GM12872 (cell line): ENCODE measurements around the gene TFAP2B.

Experiments
- TF ChIP-seq, protein P1 (sequence below): IDR thresholded peaks from 3 replicates; pipeline ENCODE4 v1.5.1; 2011; ENCODE audit warnings: low read depth, mild to moderate bottlenecking, low read length, moderate library complexity; ENCODE audit not compliant: insufficient read depth

Gene TFAP2B

DNA sequence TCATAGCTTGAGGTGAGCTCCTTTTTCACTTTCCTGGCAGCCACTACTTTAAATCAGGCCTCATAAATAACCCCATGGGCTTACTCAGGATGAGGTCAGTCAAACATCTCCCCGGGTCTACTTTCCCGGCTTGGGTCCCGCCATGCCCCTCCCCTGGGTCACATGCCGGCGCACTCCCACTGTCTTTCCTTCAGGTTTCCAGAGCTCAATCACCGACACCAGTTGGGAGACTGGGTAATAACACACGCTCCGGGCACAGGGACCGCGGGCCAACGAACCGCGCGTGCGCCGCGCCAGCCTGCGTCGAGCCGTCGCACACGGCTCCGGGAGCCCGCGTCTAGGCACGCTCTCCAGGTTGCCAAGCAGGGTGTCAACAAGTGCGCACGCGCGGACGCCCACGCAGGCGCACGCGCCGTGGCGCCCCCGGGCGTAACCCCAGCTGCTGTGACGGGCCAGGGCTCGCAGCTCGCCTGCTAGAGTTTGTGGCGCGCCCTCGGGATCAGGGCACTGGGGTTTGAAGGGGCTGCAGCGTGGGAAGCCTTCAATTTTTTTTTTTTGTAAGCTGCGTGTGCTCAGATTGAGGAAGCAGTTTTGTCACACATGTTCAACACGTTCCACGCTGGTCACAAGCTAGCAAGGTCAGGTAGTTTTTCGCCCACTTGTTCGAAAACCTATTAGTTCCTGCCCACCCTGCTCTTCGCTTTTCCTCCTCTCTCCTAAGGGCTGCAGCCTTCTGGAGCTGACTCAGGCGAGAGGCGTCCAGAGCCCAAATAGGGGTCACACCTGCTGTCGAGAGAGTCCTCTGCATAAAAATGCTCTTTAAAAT, 31.8 kb downstream of the TFAP2B start:
- TF ChIP-seq, protein P1, sequence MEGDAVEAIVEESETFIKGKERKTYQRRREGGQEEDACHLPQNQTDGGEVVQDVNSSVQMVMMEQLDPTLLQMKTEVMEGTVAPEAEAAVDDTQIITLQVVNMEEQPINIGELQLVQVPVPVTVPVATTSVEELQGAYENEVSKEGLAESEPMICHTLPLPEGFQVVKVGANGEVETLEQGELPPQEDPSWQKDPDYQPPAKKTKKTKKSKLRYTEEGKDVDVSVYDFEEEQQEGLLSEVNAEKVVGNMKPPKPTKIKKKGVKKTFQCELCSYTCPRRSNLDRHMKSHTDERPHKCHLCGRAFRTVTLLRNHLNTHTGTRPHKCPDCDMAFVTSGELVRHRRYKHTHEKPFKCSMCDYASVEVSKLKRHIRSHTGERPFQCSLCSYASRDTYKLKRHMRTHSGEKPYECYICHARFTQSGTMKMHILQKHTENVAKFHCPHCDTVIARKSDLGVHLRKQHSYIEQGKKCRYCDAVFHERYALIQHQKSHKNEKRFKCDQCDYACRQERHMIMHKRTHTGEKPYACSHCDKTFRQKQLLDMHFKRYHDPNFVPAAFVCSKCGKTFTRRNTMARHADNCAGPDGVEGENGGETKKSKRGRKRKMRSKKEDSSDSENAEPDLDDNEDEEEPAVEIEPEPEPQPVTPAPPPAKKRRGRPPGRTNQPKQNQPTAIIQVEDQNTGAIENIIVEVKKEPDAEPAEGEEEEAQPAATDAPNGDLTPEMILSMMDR, result no peak

DNA sequence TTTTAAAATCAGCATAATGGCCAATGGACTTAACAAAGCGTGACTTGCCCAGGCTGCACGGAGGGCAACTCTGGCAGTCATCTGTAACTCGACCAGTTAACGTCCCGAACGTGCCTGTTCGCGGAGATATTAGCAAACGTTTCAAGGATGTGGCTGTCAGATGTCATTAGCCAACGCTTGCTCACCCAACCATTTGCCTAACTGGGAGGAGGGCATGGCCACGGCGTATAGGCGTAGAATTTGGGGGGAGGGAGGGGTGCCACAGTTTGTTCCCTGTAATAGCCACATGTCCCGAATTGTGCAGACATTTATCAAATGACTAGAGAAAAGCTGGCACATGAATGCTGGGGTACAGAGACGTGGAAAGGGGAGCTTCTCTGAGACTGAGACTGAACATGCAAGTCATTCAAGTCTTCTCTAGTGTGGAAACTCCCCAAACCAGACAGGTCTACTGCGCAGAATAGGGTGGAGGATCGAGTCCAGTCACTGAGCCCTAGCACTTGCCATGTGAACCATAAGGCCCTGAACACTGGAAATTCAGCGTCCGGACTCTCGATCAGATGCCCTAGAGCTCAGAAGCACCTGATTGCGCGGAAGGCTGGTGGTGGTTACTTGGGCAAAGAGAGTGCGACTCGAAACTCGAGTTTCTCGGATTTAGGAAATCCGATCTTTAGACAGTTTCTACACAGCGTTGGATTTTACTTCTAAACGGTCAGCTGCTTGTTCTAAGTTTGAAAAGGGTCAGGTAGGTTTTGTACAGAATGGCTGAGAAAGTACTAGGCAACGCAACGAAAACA, 32.6 kb downstream of the TFAP2B start:
- TF ChIP-seq, protein P1, result no peak

DNA sequence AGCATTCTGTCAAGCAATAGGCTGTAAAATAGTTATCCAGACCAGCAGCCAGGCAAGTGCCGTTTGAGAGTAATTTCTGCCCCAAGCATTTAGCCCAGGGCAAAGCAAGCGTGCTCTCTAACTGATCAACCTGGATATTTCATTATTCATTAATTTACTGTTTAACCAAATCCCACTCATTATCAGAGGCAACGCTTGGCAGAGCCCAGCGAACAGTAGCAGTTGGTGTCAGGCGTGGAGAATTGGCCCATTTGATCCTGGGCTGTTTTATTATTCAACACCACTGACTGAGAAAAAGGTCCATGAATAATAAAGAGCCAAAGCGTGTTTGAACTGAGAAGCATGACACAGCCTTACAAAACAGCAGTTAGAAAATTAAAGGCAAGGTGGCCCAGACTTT, 35.3 kb downstream of the TFAP2B start:
- TF ChIP-seq, protein P1, result no peak

DNA sequence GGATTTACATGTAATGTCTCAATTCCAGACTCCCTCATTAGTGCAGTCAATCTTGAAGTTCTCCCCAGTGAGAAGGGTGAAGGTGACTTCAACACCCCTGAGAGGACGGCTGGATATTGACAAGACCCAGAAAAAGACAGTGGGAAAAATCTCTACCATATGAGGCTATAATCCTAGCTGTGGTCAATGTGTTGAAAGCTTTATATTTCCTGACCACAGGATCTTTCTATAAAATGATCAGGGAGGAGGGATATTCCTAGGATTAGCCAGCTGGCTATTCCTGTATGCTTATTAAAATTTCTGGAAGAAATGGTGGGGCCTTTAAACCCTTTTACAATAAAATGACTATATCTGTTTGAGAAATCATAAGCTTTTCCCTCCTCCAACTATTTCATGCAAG, 43.0 kb downstream of the TFAP2B start:
- TF ChIP-seq, protein P1, result no peak

DNA sequence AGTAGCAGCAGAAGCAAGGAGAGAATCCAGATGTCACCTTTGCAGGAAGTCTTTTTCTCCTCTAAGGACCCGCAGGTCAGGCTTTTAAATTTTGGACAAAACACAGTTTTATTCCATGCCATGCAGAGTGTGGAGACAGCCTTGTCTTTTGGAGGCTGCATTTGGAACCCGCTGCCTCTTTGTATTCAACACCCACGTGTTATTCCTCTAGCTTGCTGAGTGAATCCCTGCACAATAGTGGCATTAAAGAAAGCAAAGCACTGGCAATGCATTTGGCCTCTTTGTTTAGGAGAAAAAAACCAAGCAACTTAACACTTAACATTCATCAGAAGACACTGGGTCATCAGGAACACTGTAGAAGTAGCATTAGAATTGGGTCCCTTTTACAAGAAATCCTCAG, 43.5 kb downstream of the TFAP2B start:
- TF ChIP-seq, protein P1, result no peak

DNA sequence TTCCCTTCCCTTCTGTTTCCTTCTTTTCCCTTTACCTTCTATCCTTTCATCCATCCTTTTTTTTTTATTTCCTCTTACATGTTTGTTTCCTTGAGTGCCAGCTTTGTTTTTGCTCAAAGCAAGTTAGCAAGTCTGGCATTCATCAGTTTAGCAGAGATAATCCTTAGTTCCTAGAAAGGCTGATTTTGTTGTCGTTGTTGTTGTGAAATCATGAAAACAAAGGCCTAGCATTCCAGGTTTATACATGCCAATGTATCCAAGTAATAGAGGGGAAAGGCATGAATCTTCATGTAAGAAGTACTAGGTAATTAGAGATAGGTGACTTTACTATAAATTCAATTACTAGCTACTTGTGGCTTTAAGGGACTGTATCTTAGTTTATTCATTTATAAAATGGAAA, 45.9 kb downstream of the TFAP2B start:
- TF ChIP-seq, protein P1, result no peak

DNA sequence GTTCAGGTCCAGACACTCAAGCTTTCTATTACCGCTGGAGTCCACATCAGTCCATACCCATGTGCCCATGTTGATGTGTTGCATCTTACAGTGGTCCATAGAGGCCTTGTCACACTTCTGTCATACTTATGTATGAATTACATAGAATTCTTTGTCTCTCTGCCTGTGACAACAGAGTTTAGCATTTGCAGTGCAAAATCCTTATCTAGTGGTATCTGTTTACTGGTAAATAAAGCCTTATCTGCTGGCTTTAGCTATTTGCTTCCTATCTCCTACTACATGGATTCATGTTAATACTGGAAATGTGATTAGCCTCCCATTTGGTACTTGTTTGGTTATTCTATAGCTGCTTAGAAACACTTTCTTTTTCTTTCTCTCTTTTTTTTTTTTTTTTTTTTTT, 49.8 kb downstream of the TFAP2B start:
- TF ChIP-seq, protein P1, result no peak
